Measurements from ENCODE around the gene ARL2BP. TPM values are rescaled to one million over a fixed set of nuclear protein-coding genes. Genes with fewer than 3 reads are reported as not detected.

Gene ARL2BP
- total and polyA plus RNA-seq, 9 of the 15 experiments (the other 6 are each of a cell fraction or from before 2014, with no cell fraction given) = 16.7 to 41.8 (median 27.2) TPM

DNA sequence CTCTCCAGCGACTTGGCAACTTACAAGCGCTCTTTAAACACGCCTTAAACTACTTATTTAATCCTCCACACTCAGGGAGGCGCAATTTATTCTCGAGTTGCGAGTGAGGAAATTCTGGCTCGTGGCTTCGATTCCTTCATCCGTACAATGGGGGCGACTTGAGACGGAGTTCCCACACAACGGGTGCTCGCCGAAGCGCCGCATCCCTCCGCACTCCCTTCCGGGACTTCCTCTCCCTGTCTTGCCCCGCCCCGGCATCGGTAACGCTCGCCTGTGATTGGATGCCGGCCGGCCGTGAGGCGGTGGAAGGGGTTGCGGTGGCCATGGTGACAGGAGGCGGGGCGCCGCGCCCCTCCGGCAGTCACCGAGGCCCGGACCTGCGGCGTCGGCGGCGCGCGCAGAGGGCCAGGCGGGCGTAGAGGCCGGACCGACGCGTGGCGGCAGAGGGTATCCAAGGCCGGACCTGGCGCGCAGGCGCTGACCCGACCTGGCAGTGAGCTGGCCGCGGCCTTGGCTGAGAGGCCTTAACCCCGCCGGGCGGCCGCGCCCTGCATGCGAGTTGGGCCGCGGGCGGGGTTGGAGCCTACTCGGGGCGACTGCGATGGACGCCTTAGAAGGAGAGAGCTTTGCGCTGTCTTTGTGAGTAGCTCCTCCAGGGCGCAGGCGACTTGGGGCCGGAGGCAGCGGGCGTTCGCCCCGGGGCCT lies at the start of gene ARL2BP (continued):
- no peak; the same call in none of the 2 replicates for TF ChIP-seq CREB1 (IDR thresholded peaks at IDR 0.05)
- peak; percentile 86 for TF ChIP-seq CREB1 (CRISPR knock-in tag; IDR thresholded peaks at IDR 0.05)
- no peak for TF ChIP-seq THRAP3 (IDR thresholded peaks at IDR 0.05; ENCODE audit: borderline replicate concordance)
- peak; percentile 16; the same call in 1 of the 2 replicates for TF ChIP-seq RNF2 (IDR thresholded peaks at IDR 0.05)
- TF ChIP-seq, protein P1, sequence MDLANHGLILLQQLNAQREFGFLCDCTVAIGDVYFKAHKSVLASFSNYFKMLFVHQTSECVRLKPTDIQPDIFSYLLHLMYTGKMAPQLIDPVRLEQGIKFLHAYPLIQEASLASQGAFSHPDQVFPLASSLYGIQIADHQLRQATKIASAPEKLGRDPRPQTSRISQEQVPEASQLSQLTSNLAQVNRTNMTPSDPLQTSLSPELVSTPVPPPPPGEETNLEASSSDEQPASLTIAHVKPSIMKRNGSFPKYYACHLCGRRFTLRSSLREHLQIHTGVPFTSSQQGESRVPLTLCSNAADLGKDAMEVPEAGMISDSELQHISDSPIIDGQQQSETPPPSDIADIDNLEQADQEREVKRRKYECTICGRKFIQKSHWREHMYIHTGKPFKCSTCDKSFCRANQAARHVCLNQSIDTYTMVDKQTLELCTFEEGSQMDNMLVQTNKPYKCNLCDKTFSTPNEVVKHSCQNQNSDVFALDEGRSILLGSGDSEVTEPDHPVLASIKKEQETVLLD (IDR thresholded peaks at IDR 0.05) = no peak
- TF ChIP-seq RBM34 (IDR thresholded peaks at IDR 0.05; ENCODE audit: borderline replicate concordance, insufficient read depth, low read length) = 0 out of 2 replicates have a peak, but pooled peaks have one; percentile 18
- peak; percentile 70 for TF ChIP-seq NFYB (IDR thresholded peaks at IDR 0.05; ENCODE audit: extremely low read depth, insufficient read length)
- TF ChIP-seq, protein P2, sequence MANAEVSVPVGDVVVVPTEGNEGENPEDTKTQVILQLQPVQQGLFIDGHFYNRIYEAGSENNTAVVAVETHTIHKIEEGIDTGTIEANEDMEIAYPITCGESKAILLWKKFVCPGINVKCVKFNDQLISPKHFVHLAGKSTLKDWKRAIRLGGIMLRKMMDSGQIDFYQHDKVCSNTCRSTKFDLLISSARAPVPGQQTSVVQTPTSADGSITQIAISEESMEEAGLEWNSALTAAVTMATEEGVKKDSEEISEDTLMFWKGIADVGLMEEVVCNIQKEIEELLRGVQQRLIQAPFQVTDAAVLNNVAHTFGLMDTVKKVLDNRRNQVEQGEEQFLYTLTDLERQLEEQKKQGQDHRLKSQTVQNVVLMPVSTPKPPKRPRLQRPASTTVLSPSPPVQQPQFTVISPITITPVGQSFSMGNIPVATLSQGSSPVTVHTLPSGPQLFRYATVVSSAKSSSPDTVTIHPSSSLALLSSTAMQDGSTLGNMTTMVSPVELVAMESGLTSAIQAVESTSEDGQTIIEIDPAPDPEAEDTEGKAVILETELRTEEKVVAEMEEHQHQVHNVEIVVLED (CRISPR knock-in tag; IDR thresholded peaks at IDR 0.05) = peak; percentile 78
- TF ChIP-seq BRD4 (IDR thresholded peaks at IDR 0.05) = 0 out of 2 replicates have a peak, but pooled peaks have one; percentile 53
- no peak for TF ChIP-seq ZNF507 (tag; conservative IDR thresholded peaks at IDR 0.05)
- no peak for TF ChIP-seq ZNF561 (CRISPR knock-in tag; conservative IDR thresholded peaks at IDR 0.05)
- TF ChIP-seq SNIP1 (IDR thresholded peaks at IDR 0.05; ENCODE audit: low read depth) = peak; percentile 77
- no peak for TF ChIP-seq PRDM10 (IDR thresholded peaks at IDR 0.05; ENCODE audit: partially characterized antibody)
- peak; percentile 23; the same call in 1 of the 2 replicates for TF ChIP-seq SMARCA4 (IDR thresholded peaks at IDR 0.05)
- no peak for TF ChIP-seq STAT5A (IDR thresholded peaks at IDR 0.05; ENCODE audit: borderline replicate concordance, low read length)
- no peak for TF ChIP-seq ARID2 (IDR thresholded peaks at IDR 0.05)
- TF ChIP-seq AFF4 (CRISPR knock-in tag; IDR thresholded peaks at IDR 0.05) = no peak
- no peak for TF ChIP-seq NCOA4 (IDR thresholded peaks at IDR 0.05; ENCODE audit: partially characterized antibody)

All from K562 (cell line).